ENCODE measurements around the gene TARDBP. TPM values are rescaled to one million over a fixed set of nuclear protein-coding genes. Genes with fewer than 3 reads are reported as not detected.
A peak's percentile ranks its signal among the peaks of the same experiment; 100 is the strongest.

TARDBP gene
- total RNA-seq, 1 experiment from 2014 or later, result 207 TPM

- Histone ChIP-seq H3K79me1 (ENCODE audit: insufficient read depth, low read depth, low read length, poor library complexity, severe bottlenecking) (no peaks in the 10 kb centered on the region), H2BK15ac (ENCODE audit: low read depth, low read length) (no peak overlapping the region), H2BK20ac (ENCODE audit: low read depth, low read length, poor library complexity, severe bottlenecking) (no peak overlapping the region), H3K23ac (ENCODE audit: insufficient read length, low read depth, low read length) (no peak overlapping the region), H2AFZ (ENCODE audit: low read length) (no peak overlapping the region), H3K4me2 (ENCODE audit: insufficient read depth, insufficient read length, low read length) (no peak overlapping the region), H3K4ac (ENCODE audit: low read depth, low read length) (no peak overlapping the region), H2BK12ac (ENCODE audit: insufficient read length, low read depth, low read length) (no peak overlapping the region), H3K56ac (ENCODE audit: insufficient read length, low read depth, low read length) (no peak overlapping the region), H4K91ac (ENCODE audit: insufficient read length, low read depth, low read length) (no peak overlapping the region), H3K18ac (ENCODE audit: insufficient read length, low read depth, low read length) (no peak overlapping the region), H3K27me3 (ENCODE audit: insufficient read depth, low read length) (no peaks in the 10 kb centered on the region; the same call in 1 of the 2 replicates), H3K4me1 (ENCODE audit: insufficient read depth, low read length) (no peaks in the 10 kb centered on the region), H4K20me1 (ENCODE audit: control insufficient read depth, insufficient read depth, insufficient read length) (no peaks in the 10 kb centered on the region), H2BK120ac (ENCODE audit: low read depth, low read length, poor library complexity, severe bottlenecking) (no peak overlapping the region), H2BK5ac (ENCODE audit: insufficient read length, low read length) (no peak overlapping the region), H2AK5ac (ENCODE audit: insufficient read length, low read length) (no peak overlapping the region), H3K27ac (ENCODE audit: insufficient read length, low read depth, low read length) (no peak overlapping the region), H3K14ac (ENCODE audit: insufficient read depth, low read length) (no peak overlapping the region), H3T11ph (ENCODE audit: low read length) (no peak overlapping the region), H3K9ac (ENCODE audit: extremely low read depth, insufficient read length, low read length) (no peak overlapping the region), H3K9me3 (ENCODE audit: control insufficient read depth, low read depth, low read length) (no peaks in the 10 kb centered on the region), H4K8ac (replicated peaks; ENCODE audit: insufficient read length, low read depth, low read length) (no peak overlapping the region), H3K23me2 (ENCODE audit: insufficient read length, low read depth, low read length, poor library complexity, severe bottlenecking) (peaks cover 7% of the 10 kb centered on the region), H3K79me2 (ENCODE audit: insufficient read depth, low read length) (peaks cover 2% of the 10 kb centered on the region; the same call in 1 of the 2 replicates), H4K5ac (ENCODE audit: insufficient read length, low read depth, low read length) (no peak overlapping the region)
- no peak overlapping the region; a peak in 1 of 7 replicates for H3K27ac Mint-ChIP-seq
- peaks cover 14 to 22% of the 10 kb centered on the region in 2 experiments for H3K4me1 Mint-ChIP-seq
- DNase-seq, result no peak
- H3K9me3 Mint-ChIP-seq, result no peaks in the 10 kb centered on the region
- no peaks in the 10 kb centered on the region for H3K27me3 Mint-ChIP-seq (ENCODE audit: low read depth)
- peak overlapping the region; percentile 88 to 91 for H3K4me3 Mint-ChIP-seq
- no CpG with 5 or more reads among the region's 14 CpGs for WGBS (ENCODE audit: extremely low coverage, insufficient read length, low lambda C conversion rate)
- H3K36me3 Mint-ChIP-seq (ENCODE audit: insufficient read depth in 1 of 3, low read depth in 3 of 3), result peaks cover 26 to 60% (median 33%) of the 10 kb centered on the region in 3 experiments
- TF ChIP-seq, protein P1, sequence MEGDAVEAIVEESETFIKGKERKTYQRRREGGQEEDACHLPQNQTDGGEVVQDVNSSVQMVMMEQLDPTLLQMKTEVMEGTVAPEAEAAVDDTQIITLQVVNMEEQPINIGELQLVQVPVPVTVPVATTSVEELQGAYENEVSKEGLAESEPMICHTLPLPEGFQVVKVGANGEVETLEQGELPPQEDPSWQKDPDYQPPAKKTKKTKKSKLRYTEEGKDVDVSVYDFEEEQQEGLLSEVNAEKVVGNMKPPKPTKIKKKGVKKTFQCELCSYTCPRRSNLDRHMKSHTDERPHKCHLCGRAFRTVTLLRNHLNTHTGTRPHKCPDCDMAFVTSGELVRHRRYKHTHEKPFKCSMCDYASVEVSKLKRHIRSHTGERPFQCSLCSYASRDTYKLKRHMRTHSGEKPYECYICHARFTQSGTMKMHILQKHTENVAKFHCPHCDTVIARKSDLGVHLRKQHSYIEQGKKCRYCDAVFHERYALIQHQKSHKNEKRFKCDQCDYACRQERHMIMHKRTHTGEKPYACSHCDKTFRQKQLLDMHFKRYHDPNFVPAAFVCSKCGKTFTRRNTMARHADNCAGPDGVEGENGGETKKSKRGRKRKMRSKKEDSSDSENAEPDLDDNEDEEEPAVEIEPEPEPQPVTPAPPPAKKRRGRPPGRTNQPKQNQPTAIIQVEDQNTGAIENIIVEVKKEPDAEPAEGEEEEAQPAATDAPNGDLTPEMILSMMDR (conservative IDR thresholded peaks at IDR 0.05), result no peak
Observed at GRCh38 chr1:11058026-11058425, 45.6 kb downstream of the TARDBP start.

Measured in H9 (cell line).